Spleen (tissue), 11 donors: ENCODE results near the gene SPINDOC. TPM values are rescaled to one million over a fixed set of nuclear protein-coding genes. Genes with fewer than 3 reads are reported as not detected.

Experiments
- DNase-seq: peaks from one replicate; pipeline ENCODE4 v3.0.0-alpha.2; 2020
- H3K27ac ChIP-seq, 8 donors: fragments of 200-600 bp; sonication (generic) in 7 of 8; 1 replicate in 4 of 8; 2 replicates in 4 of 8; pipeline versions ENCODE4 v1.5.0 to v1.8.0; 2016 to 2021; ENCODE audit warnings: inconsistent platforms in 4 of 8, mild to moderate bottlenecking in 4 of 8, moderate library complexity in 1 of 8
- H3K27me3 ChIP-seq, 7 donors: fragments of 200-600 bp; sonication (generic) in 6 of 7; replicated peaks in 1 of 7; 1 replicate in 4 of 7; 2 replicates in 3 of 7; pipeline versions ENCODE4 v1.5.0 to v1.8.0; 2016 to 2021; ENCODE audit warnings: inconsistent platforms in 3 of 7, mild to moderate bottlenecking in 1 of 7
- H3K36me3 ChIP-seq, 6 donors: fragments of 200-600 bp; sonication (generic) in 5 of 6; 1 replicate in 4 of 6; 2 replicates in 2 of 6; pipeline versions ENCODE4 v1.5.0 to v1.8.0; 2016 to 2021; ENCODE audit warnings: inconsistent platforms in 2 of 6
- H3K4me1 ChIP-seq, 6 donors: fragments of 200-600 bp; sonication (generic) in 5 of 6; 1 replicate in 3 of 6; 2 replicates in 3 of 6; pipeline versions ENCODE4 v1.5.0 to v1.8.0; 2016 to 2021; ENCODE audit warnings: inconsistent platforms in 3 of 6
- H3K4me3 ChIP-seq, 8 donors: fragments of 200-600 bp; sonication (generic) in 7 of 8; 1 replicate in 4 of 8; 2 replicates in 4 of 8; pipeline versions ENCODE4 v1.5.0 to v1.8.0; 2016 to 2021; ENCODE audit warnings: inconsistent platforms in 4 of 8, mild to moderate bottlenecking in 4 of 8, moderate library complexity in 2 of 8
- H3K9me3 ChIP-seq, 8 donors: fragments of 200-600 bp; sonication (generic) in 7 of 8; 1 replicate in 4 of 8; 2 replicates in 4 of 8; pipeline versions ENCODE4 v1.5.0 to v1.8.0; 2016 to 2021; ENCODE audit warnings: inconsistent platforms in 4 of 8
- POLR2A ChIP-seq, 3 donors: fragments of 450-650 bp; IDR thresholded peaks; one replicate each; pipeline ENCODE4 v1.5.1; 2017; ENCODE audit warnings: antibody characterized with exemption in 3 of 3, mild to moderate bottlenecking in 1 of 3
- POLR2AphosphoS5 ChIP-seq, 3 donors: sonication (generic); formaldehyde crosslinking; IDR thresholded peaks; one replicate each; pipeline ENCODE4 v1.5.1; 2017; ENCODE audit warnings: antibody characterized with exemption in 3 of 3
- WGBS, 5 donors: extraction: QIAGEN DNeasy Blood & Tissue Kit in 3 of 5; methylation state at CpG; one replicate each; pipeline versions ENCODE4 v1.1.5 to v1.1.7; 2013 to 2018; 5-methylcytosine and 5-hydroxymethylcytosine counted together
- intact Hi-C: fragments of 100-400 bp; cut with DNase I; formaldehyde crosslinking; loops from one replicate; pipeline ENCODE4 v1.15.0; 2023; ENCODE audit warnings: low total_unique reads
- polyA plus RNA-seq, 3 donors: library from polyadenylated mRNA; stranded (reverse); fragments of 200-250 nt; gene quantifications; one replicate each; pipeline ENCODE4 v1.2.1, GENCODE V29; 2013
- total RNA-seq, 7 donors: library from RNA; depleted of rRNA in 3 of 7; stranded (reverse); fragments of >200 nt in 3 of 7; fragmentation: NEBNext Ultra II Directional in 4 of 7; extraction: Animal tissue kit (Norgen Biotek cat#: 25700) in 4 of 7; gene quantifications; one replicate each; pipeline versions ENCODE4 v1.1.0 to v1.2.1, GENCODE V29; 2016 to 2021
- TF ChIP-seq, protein P1 (sequence below), 11 experiments: fragments of 200-600 bp in 7 of 11; fragments of 450-650 bp in 4 of 11; sonication (generic) in 4 of 11; IDR thresholded peaks in 8 of 11; conservative IDR thresholded peaks in 3 of 11; 1 replicate in 7 of 11; 2 replicates in 4 of 11; pipeline versions ENCODE4 v1.4.0 to v1.8.0; 2016 to 2021; ENCODE audit warnings: antibody characterized with exemption in 11 of 11, inconsistent platforms in 4 of 11, mild to moderate bottlenecking in 1 of 11
- donor health status: healthy with polysubstance abuse.
- donor health status: DM: no; HTN: no; CAD: no; lungs with moderate emphysema.
- donor health status: DM: no; HTN: no; CAD: no.
- donor health status: Bipolar disorder and iron deficiency.
- donor health status: healthy.
- donor health status: DM: no; HTN: no; CAD: no.
- donor health status: DM: yes; HTN: yes; CAD: no.

Gene SPINDOC
- total and polyA plus RNA-seq, 10 donors: 5.1 to 16.8 (median 13.3) TPM

DNA sequence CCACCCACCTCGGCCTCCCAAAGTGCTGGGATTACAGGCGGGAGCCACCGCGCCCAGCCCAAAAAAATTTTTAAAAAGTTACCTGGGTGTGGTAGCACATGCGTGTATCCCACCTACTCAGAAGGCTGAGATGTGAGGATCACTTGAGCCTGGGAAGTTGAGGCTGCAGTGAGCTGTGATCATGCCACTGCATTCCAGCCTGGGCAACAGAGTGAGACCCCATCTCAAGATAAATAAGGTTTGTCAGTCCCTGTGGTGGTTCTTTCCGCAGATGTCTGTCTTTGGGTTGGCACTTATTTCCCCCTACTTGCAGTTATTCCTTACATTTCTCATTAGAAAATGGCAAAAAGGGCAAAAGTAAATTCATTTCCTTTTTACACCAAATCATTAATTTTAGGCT is 33.6 kb downstream of the SPINDOC start:
- Histone ChIP-seq H3K27me3 (no peaks in the 10 kb centered on the region), H3K9me3 (no peaks in the 10 kb centered on the region), H3K4me1 (peaks cover 36 to 100% (median 81%) of the 10 kb centered on the region in 6 donors), H3K27ac (peak overlapping the region in 1 of 8 donors; percentile 43), H3K36me3 (peaks cover 0 to 92% (median 9%) of the 10 kb centered on the region in 6 donors), H3K4me3 (no peak overlapping the region)
- no peak for DNase-seq
- TF ChIP-seq POLR2AphosphoS5 (IDR thresholded peaks at IDR 0.05): no peak
- TF ChIP-seq, protein P1, sequence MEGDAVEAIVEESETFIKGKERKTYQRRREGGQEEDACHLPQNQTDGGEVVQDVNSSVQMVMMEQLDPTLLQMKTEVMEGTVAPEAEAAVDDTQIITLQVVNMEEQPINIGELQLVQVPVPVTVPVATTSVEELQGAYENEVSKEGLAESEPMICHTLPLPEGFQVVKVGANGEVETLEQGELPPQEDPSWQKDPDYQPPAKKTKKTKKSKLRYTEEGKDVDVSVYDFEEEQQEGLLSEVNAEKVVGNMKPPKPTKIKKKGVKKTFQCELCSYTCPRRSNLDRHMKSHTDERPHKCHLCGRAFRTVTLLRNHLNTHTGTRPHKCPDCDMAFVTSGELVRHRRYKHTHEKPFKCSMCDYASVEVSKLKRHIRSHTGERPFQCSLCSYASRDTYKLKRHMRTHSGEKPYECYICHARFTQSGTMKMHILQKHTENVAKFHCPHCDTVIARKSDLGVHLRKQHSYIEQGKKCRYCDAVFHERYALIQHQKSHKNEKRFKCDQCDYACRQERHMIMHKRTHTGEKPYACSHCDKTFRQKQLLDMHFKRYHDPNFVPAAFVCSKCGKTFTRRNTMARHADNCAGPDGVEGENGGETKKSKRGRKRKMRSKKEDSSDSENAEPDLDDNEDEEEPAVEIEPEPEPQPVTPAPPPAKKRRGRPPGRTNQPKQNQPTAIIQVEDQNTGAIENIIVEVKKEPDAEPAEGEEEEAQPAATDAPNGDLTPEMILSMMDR (IDR thresholded peaks at IDR 0.05 in 8 of 11, conservative IDR thresholded peaks at IDR 0.05 in 3 of 11): no peak
- TF ChIP-seq POLR2A (IDR thresholded peaks at IDR 0.05): no peak
- intact Hi-C loops: no loop called here
- WGBS, 5 donors: 88 to 100% (median 98%) methylated on average over 6 of the region's 6 CpGs

DNA sequence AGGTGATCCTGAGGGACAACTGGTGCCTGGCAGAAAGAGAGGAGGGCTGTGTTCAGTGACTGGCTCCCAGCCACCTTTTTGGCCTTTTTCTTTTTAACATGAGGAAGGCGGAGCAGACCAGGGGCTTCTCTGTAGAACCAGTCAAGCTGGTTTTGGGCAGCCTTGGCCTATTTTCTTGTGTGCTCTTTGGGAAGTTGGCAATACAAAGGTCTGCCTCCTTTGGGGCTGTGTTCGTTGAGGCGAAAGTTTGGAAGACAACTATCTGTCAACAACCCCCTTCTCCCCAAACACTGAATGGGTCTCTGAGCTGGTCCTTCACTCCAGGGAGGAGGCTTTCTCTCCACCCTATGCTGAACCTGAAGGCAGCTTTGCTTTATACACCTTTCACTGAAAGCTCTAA is 34.1 kb downstream of the SPINDOC start:
- Histone ChIP-seq H3K4me3 (no peak overlapping the region), H3K4me1 (peaks cover 39 to 100% (median 81%) of the 10 kb centered on the region in 6 donors), H3K36me3 (peaks cover 0 to 87% (median 7%) of the 10 kb centered on the region in 6 donors), H3K27ac (peak overlapping the region in 2 of 8 donors; percentile 42 to 43), H3K27me3 (no peaks in the 10 kb centered on the region), H3K9me3 (no peaks in the 10 kb centered on the region)
- WGBS, 5 donors: 77 to 93% (median 86%) methylated on average over 3 of the region's 3 CpGs
- no peak for DNase-seq
- intact Hi-C loops: no loop called here
- TF ChIP-seq POLR2A (IDR thresholded peaks at IDR 0.05): no peak
- TF ChIP-seq, protein P1 (IDR thresholded peaks at IDR 0.05 in 8 of 11, conservative IDR thresholded peaks at IDR 0.05 in 3 of 11): no peak

DNA sequence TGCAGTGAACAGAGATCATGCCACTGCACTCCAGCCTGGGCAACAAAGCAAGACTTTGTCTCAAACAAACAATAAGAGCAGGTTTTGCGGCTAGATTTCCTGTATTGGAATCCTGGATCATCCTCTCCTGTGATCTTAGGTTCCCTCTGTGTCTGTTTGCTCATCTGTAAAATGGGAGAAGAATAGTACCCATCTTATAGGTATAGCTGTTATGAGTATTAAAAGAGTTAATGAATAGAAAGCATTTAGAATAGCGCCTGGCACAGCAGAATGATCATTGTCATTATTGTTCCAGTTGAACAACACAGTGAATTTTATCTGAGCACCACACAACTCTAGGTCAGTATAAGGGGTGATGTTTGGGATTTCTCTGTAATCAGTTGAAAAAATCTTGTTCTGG is 36.4 kb downstream of the SPINDOC start:
- Histone ChIP-seq H3K9me3 (no peaks in the 10 kb centered on the region), H3K36me3 (peaks cover 0 to 84% (median 2%) of the 10 kb centered on the region in 6 donors), H3K4me1 (peaks cover 36 to 100% (median 70%) of the 10 kb centered on the region in 6 donors), H3K4me3 (no peak overlapping the region), H3K27ac (no peak overlapping the region), H3K27me3 (no peaks in the 10 kb centered on the region)
- TF ChIP-seq POLR2AphosphoS5 (IDR thresholded peaks at IDR 0.05) (no peak), POLR2A (IDR thresholded peaks at IDR 0.05) (no peak)
- 90 to 97% (median 93%) methylated on average over 2 of the region's 2 CpGs for WGBS, 5 donors
- no peak for DNase-seq
- intact Hi-C loops: no loop called here

DNA sequence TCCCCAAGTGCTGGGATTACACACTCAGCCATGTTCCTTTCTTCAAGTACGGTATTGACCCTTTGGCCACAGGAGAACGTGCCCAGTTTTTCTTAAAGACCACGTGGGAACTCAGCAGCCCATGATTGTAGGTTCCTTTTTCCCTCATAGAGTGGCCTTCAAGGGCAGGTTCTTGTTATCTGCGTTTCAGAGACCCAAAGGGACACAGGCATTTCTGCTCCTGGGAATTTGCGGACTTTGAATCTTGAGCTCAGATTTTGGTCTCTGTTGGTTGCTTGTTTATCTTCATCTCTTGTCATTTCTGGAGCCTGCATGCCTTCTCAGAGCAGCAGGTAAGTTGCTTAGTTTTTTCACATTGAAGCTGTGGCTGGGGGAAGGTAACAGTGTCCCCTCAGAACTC is 37.7 kb downstream of the SPINDOC start:
- H3K9me3 ChIP-seq: no peaks in the 10 kb centered on the region
- peak; percentile 15 for DNase-seq
- H3K4me1 ChIP-seq: peaks cover 34 to 100% (median 70%) of the 10 kb centered on the region in 6 donors
- peaks cover 0 to 83% (median 2%) of the 10 kb centered on the region in 6 donors for H3K36me3 ChIP-seq
- WGBS, 5 donors: 73 to 89% (median 79%) methylated on average over 5 of the region's 5 CpGs
- intact Hi-C loops: no loop called here
- H3K4me3 ChIP-seq: peak overlapping the region in 1 of 8 donors; percentile 2
- TF ChIP-seq POLR2A (IDR thresholded peaks at IDR 0.05): no peak
- H3K27me3 ChIP-seq: no peaks in the 10 kb centered on the region
- peak overlapping the region; percentile 23 to 73 (median 42) for H3K27ac ChIP-seq

DNA sequence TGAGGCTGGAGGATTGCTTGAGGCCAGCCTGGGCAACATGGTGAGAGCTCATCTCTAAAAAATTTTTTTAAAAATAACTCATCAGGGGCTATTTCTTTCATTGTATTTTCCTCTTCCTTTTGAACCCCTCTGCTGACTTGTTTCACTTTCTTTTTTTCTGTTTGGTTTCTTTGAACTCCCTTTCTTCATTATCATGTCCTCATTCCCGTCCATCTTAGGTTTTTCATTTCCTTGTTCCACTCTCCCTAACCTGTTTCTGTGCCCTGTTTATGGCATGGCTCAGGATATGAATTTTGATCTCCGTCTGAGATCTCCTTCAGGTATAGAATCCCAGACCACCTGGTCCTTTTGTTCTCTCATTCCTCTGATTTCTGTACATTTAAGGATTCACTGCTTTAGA is 38.1 kb downstream of the SPINDOC start:
- Histone ChIP-seq H3K4me3 (peak overlapping the region in 1 of 8 donors; percentile 2), H3K36me3 (peaks cover 0 to 78% (median 2%) of the 10 kb centered on the region in 6 donors), H3K9me3 (no peaks in the 10 kb centered on the region), H3K27me3 (no peaks in the 10 kb centered on the region), H3K4me1 (peaks cover 38 to 100% (median 71%) of the 10 kb centered on the region in 6 donors), H3K27ac (peak overlapping the region; percentile 23 to 73 (median 42))
- intact Hi-C loops: no loop called here
- 25 to 43% (median 38%) methylated on average over 2 of the region's 2 CpGs for WGBS, 5 donors
- no peak for DNase-seq
- TF ChIP-seq, protein P1 (IDR thresholded peaks at IDR 0.05 in 8 of 11, conservative IDR thresholded peaks at IDR 0.05 in 3 of 11): no peak
- TF ChIP-seq POLR2AphosphoS5 (IDR thresholded peaks at IDR 0.05): no peak
- no peak for TF ChIP-seq POLR2A (IDR thresholded peaks at IDR 0.05)
